ENCODE measurements around the gene CNKSR3. TPM values are rescaled to one million over a fixed set of nuclear protein-coding genes. Genes with fewer than 3 reads are reported as not detected.

CNKSR3 gene
- total and polyA plus RNA-seq, 8 donors: 10.5 to 33.2 (median 29.8) TPM

GRCh38 chr6:154341336-154341735 is 169.1 kb downstream of the CNKSR3 start:
- Histone ChIP-seq H3K4me3 (no peak overlapping the region), H3K36me3 (no peaks in the 10 kb centered on the region), H3K4me1 (peaks cover 3 to 37% of the 10 kb centered on the region in 2 donors), H3K9me3 (peaks cover 0 to 1% of the 10 kb centered on the region in 2 donors), H3K27me3 (no peaks in the 10 kb centered on the region), H3K27ac (peak overlapping the region in 1 of 2 donors; percentile 31)
- no peak for DNase-seq
- intact Hi-C loops (cut with DNase I): no loop called here
- no peak for ATAC-seq
- no peak for TF ChIP-seq CTCF (IDR thresholded peaks at IDR 0.05)

Other genes with a start within 250 kb of the CNKSR3 start
- gene IPCEF1, start 153.9 kb downstream of the CNKSR3 start, total RNA-seq: 1 to 10 TPM; 2.4 to 4.5 TPM
- 1 to 10 TPM; 4.0 to 6.9 (median 5.7) TPM for gene IPCEF1, start 153.9 kb downstream of the CNKSR3 start, polyA plus RNA-seq (ENCODE audit: insufficient read length in 6 of 6)
- gene SCAF8, start 222.7 kb upstream of the CNKSR3 start, total RNA-seq: 10 to 100 TPM; 34.3 to 34.7 TPM
- gene SCAF8, start 222.7 kb upstream of the CNKSR3 start, polyA plus RNA-seq (ENCODE audit: insufficient read length in 6 of 6): 10 to 100 TPM; 51.9 to 57.6 (median 55.4) TPM